Measurements from ENCODE around the gene PGBD1.

PGBD1 gene, protein sequence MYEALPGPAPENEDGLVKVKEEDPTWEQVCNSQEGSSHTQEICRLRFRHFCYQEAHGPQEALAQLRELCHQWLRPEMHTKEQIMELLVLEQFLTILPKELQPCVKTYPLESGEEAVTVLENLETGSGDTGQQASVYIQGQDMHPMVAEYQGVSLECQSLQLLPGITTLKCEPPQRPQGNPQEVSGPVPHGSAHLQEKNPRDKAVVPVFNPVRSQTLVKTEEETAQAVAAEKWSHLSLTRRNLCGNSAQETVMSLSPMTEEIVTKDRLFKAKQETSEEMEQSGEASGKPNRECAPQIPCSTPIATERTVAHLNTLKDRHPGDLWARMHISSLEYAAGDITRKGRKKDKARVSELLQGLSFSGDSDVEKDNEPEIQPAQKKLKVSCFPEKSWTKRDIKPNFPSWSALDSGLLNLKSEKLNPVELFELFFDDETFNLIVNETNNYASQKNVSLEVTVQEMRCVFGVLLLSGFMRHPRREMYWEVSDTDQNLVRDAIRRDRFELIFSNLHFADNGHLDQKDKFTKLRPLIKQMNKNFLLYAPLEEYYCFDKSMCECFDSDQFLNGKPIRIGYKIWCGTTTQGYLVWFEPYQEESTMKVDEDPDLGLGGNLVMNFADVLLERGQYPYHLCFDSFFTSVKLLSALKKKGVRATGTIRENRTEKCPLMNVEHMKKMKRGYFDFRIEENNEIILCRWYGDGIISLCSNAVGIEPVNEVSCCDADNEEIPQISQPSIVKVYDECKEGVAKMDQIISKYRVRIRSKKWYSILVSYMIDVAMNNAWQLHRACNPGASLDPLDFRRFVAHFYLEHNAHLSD

DNA sequence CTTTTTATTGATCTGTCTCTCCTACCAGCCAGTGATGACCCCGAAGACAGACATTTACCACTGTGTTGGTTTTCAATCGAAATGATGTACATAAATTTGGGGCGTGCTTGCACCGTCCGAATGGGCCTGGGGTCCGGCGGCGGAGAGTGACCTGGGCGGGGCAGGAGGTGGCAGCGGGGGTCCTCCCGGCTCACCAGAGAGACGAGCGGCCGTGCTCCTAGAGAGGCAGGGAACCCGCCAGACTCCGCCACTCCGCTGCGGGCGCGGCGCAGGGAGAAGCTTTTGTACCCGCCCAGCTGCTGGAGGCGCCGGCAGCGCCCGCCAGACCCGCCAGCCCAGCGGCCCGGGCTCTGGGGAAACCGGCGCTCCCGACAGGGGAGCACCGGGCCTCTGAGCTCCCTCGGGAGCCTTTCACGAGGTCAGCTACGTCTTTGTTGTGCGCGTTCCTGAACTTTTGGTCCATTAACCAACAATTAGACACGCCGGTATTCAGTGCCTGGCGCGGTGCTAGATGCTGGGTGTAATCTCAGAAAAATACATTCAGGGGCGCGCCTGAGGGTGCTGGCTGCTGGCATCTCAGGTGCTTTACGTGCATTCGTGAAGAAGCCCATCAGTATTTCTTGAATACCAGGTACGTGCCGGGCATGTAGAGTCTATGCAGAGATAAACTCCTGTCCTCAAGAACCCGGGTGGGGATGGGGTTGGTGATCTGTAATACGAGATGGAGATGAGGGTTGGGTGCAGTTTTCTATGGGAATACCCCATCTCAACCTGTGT is at the start of gene PGBD1:
Gene PGBD1, plus strand, starts transcription at position 285 of the 777 bp plus-strand sequence. CDS start 2,242 bp downstream, outside the sequence.
- peak; percentile 69 for DNase-seq

DNA sequence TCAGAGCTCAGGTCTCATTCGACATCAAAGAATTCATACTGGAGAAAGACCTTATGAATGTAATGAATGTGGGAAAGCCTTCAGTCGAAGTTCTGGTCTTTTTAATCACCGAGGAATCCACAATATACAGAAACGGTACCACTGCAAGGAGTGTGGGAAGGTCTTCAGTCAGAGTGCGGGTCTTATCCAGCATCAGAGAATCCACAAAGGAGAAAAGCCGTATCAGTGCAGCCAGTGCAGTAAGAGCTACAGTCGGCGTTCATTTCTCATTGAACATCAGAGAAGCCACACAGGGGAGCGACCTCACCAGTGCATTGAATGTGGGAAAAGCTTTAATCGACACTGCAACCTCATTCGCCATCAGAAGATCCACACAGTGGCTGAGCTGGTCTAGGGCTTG is 48.6 kb upstream of the PGBD1 start:
- DNase-seq, result no peak

DNA sequence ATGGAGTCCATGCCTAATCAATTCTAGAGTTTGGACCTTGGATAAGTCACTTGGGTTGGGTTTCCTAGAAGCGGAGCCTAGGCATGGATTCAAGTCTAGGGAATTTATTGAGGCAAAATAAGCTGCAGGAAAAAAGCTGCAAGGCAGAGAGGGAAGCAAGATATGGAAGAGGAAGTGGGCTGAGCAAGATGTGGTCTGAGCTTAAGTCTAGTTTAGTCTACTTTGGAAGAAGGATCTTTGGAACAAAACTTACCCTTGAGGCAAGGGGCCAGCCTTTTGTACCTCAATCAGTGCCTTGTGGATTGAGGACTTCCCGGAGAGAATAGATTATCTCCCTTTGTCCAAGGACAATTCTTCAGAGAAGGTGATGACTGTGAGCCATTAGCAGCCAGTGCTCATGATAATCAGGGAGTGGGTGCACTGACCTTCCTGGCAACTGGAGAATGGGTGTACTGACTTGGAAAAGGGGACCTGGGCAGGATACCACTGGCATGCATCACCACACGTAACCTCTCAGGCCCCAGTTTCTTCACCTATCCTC is 45.4 kb upstream of the PGBD1 start:
- no peak for DNase-seq

DNA sequence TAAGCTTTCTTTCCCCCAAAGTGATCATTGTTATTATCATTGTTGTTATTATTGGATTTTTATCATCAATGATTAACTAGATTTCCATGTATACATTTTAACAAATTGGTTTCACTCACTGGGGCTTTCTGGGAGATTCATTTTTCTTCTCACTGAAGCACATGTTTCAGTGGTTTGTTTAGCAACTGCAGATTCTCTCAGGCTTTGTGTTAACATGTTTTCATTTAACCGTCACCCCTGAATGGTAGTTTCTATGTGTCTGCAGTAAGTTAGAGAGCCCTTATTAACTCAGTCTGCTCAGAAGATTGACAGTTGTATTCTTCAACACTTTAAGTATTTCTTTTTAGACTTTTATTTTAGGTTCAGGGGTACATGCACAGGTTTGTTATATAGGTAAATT is 41.7 kb upstream of the PGBD1 start:
- no peak for DNase-seq

DNA sequence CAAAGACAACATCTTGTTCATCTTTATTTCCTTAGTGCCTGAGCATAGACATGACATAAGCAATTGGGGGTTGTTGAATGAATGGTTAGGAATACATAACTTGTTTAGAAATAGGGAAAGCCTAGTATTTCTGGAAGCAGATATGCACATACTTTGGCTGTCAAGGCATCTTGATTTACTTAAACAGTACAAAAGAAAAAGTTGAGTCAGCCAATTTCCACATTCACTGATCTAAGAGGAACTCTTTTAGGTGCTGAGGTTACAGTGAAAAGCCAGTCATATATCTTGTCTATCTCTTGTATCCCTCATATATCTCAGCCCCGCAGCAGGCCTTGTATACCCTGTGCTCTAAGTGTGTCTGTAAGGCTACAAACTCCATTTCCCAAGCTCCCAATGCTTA is 40.9 kb upstream of the PGBD1 start:
- DNase-seq, result no peak

DNA sequence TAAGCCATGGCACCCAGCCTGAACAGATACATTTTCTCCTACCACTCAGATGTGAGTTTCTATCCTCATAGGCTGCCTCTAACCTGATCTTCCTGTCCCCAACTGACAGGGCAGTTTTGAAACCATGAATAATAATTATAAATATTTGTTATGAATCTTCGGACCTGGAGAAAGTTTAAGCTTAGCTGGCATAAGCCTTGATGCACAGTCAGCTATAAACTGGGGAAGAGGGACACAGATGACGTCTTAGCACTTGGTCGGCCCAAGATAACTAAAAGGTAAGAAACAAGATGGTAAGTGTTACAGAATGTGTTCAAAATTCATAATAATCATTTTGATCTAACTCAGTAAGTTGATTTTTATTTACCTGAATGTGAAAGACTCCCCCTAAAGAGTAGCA is 37.4 kb upstream of the PGBD1 start:
- no peak for DNase-seq

DNA sequence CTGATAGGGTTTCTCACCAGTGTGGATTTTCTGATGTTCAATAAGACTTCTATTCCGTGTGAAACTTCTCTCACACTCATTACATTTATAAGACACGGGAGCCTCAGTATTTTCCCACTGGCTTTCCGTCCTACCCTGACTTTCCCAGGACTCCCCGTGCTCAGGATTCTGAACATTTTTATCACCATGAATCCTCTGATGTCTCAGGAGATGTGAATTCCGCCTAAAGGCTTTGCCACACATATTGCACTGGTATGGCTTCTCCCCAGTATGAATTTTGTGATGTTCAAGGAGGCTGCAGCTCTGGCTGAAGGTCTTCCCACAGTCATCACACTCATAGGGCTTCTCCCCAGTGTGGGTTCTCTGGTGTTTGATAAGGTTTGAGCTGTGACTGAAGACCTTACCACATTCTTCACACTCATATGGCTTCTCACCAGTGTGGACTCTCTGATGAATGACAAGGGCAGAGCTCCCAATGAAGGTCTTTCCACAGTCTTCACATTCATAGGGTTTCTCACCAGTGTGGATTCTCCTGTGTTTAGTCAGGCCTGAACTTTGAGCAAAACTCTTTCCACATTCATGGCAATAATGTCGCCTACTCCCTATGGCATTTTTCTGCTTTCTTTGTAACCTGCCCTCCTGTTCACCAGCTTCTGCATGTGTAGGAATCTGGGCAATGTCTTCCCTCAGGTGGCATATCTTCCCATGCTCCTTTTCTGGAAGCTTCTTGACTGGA is 36.0 kb upstream of the PGBD1 start:
- DNase-seq, result no peak

DNA sequence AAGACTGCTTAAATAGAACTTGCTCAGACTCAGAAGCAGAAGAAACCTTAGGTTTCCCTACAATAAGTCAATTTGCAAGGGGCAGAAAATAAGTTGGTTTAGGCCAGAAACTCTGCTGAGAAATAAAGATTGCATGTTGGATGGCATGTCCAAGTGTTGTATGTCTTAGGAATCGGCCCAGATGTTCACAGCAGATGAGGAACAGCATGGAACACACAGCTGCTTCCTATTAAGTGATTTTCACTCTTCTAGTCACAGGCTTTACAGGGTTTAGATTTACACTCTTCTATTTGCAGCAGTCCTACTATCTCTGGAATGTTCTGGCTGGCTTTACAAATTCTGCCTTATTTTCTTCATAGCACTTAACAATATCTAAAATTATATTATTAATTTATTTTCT is 32.5 kb upstream of the PGBD1 start:
- no peak for DNase-seq

DNA sequence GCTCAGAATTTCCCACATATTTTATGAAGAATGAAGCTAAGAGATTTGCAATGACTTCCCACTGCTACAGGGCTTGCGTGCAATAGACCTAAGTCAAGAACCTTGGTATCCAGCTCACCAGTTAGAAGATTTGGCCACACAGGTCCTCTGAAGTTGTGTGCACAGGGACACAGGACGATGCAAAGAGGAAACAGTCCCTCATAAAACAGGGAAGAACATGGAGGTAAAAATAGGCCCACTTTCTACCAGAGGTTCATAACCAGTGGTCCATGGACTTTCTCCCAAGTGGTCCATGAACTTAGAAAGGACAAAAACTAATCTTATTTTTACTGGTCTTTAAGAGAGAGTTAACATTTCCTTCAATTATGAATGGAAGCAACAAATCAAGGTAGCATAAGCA is 30.6 kb upstream of the PGBD1 start:
- no peak for DNase-seq

DNA sequence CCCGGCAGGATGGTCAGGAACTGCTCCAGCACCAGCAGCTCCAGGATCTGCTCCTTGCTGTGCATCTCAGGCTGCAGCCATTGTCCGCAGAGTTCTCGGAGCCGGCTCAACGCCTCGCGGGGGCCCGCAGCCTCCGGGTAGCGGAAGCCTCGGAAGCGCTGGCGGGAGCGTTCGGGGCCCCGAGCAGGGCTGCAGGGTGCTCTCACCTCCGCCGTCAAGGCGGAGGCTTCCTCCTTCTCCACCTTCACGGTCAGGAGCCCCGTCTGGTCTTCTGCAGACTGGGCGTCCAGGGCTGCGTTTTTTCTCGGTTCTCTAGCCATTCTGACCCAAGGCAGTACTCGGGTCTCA is 29.7 kb upstream of the PGBD1 start:
- no peak for DNase-seq

DNA sequence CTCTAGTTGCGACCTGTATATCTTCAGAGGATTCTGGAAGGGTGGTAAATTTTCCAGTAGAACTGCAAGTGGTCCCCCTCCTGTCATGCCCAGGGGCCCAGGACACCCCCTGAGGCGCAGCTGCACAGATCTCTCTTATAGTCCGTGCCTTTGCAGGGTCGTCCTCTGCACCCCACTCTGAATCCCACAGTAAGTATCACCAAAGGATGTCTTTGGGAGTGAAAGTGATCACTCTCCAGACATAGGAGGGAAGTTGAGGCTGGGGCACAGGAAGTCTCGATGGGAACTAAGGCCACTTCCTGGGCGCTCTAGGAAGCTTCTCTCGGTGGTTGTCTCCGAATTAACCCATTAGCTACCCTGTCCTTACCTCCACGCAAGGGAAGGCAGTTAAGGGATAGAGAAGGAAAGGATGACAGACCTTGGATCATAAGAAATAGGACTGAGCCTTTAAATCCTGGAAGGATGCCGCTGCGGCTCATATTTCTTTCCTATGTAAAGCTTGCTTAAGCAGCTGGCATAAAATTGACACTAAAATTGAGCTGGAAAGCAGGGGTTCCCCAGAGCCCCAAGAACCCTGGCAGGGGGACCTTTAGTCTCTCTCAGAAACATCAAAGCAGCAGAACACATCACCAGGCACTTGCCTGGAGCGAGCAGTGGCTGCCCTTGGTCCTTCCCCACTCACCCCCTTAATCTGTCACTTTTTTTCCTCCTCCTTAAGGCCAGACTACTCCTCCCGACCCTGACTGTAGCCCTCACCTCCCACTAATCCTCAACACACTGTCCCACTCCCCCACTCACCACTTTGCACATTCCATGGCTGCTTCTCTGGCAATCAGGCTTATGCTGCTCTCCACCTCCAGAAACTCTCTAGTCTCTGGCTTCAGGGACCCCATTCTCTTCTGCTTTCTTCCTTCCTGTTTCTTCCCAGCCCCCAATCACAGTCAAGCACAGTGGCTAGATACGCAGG is 29.1 kb upstream of the PGBD1 start, which contains the start of gene ZKSCAN4:
Gene ZKSCAN4, minus strand, starts transcription at position 261 of the 967 bp plus-strand sequence. CDS start 289 bp downstream, outside the sequence.
- DNase-seq, result peak; percentile 79

DNA sequence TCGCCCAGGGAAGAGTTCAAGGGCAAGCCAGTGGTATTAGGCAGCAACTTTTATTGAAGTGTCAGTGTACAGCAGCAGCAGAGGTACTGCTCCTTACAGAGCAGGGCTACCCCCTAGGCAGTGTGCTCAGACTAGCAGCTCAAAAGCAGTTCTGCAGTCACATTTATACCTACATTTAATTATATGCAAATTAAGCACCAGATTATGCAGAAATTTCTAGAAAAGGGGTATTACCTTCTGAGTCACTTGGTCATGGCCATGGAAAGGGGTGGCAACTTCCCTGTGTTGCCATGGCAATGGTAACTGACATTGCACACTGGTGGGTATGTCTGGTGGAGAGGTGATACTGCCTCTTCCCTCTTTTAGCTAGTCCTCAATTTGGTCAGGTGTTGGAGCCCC is 27.3 kb upstream of the PGBD1 start:
- no peak for DNase-seq

DNA sequence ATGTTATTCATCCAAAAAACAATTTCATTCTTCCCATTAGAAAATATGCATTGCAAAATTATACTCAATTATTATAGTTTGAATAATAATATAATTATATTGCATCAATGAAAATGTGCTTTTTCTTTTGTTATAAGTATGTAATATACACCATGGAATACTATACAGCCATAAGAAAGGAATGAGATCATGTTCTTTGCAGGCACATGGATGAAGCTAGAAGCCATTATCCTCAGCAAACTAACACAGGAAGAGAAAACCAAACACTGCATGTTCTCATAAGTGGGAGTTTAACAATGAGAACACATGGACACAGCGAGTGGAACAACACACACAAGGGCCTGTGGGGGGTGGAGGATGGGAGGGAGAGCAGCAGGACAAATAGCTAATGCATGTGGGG is 24.3 kb upstream of the PGBD1 start:
- no peak for DNase-seq

DNA sequence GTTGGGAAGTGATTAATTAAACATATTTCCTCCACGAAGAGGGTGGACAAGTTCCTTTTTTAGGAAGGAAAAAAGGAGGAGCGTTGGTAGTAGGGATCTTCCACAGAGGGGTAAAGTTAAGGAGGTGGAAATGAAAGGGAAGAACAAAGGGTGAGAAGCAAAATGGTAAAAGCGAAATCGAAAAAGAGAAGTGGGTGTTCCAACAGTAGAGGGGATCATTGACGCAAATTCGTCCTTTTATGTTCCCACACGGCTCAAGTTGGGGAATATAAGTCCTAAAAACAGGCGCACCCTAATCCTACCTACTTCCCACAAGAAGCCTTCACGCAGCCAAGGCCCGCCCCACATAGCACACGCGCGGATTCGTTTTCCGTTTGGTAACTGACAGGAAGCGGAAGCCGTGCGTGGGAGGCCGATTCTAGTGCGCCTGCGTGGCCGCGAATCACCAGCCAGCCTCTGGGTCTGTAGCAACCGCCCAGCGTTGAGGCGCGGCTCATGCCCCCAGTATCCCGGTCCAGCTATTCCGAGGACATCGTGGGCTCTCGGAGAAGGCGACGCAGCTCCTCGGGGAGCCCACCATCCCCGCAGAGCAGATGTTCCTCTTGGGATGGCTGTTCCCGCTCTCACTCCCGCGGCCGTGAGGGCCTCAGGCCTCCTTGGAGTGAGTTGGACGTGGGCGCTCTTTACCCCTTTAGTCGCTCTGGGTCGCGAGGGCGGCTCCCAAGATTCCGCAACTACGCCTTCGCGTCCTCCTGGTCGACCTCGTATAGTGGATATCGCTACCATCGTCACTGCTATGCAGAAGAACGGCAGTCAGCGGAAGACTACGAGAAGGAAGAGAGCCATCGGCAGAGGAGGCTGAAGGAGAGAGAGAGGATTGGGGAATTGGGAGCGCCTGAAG is 22.2 kb upstream of the PGBD1 start, which contains the start of gene NKAPL:
Gene NKAPL, plus strand, starts transcription at position 421 of the 901 bp plus-strand sequence. Its CDS starts 75 bp downstream, at position 496.
- no peak for DNase-seq

DNA sequence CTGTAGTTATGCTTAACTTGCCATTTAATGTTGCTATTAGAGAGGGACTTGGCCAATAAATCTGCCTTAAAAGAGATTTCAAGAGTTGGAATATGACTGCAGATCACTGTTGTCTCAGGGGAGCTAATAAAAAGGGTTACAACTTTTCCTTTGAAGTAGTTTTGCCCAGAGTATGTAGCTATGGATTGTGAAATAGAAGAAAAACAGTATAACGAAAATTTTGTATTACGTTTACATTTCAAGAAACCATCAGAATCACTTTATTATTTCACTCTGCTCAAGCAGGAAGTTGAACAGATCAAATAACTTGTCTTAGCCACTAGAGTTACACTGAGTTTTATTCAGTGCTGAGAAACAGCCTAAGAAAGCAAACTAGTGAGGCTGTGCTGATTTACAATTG is 17.4 kb upstream of the PGBD1 start:
- DNase-seq, result no peak

DNA sequence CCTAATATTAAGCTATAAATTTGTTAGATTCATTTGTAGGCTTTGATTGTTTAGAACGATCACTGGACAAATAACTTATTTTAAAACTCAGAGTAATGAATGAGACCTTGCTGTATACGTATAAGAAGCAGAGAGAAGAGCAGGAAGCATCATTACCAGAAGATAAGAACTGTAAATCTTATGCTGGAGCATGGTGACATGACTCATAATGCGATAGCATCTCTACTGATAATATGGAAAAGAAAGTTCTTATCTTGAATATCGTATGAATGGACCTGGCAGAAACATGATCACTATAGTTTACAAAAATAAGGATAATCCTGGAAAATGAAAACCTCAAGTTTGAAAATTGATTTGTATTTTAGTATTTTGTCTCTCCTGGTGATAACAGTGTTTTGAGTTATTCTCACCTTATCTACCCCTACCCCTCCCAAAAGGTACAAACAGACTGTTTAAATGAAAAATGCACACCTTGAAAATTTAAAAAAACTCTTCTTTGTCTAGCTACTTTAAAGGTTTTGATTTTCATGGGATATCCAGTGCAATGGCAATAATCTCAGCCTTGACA is 16.5 kb upstream of the PGBD1 start:
- DNase-seq, result no peak

DNA sequence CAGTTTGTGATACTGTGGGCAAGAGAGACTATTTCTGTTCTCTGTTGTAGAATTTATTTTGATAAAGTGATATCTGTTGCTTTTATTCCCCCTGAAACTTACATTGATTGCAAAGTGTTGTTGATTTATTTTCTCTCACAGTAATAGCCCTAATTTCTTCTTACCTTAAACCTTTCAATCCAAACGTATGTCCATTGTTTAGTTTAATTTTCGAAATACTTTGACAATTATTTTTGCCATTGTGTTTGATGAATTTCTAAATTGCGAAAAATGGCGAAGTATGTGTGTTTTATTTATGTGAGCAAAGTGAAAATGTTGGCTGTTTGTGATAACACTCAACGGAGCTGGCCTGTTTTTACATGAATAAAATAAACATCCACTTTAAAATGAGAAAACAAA is 14.8 kb upstream of the PGBD1 start:
- DNase-seq, result no peak

DNA sequence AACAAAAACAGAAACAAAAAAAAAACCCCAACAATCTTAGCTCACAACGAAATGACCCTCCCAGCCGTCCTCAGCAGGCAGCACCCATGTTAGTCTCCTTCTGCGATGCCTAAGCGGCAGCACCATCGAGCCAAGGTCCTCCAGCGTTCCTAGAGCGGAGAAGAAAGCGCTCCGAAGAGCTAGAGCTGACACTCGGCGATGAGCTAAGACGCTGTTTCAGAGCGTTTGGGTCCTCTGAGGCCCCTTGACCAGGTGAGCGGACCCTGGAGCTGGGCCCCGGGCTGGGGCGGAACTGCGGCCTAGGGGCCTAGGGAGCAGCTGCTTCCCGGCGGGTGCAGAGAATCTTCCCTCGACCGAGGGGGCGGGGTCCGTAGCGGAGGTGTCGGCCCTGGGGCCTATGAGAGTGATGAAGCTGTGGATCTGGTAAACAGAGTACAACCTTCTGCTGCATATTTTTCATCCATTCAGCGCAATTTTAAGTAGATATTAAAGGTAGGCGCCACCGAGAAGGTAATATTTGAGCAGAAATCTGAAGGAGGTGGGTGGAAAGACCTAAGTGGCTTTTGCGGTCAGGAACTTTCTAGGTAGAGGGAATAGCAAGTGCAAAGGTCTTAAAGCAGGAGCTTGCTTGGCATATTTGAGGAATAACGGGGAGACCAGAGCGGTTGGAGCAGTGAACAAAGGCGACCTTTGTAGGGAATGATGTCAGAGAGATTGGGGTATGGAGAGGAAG is 14.2 kb upstream of the PGBD1 start, which contains the start of gene ZSCAN26:
Gene ZSCAN26, plus strand, starts transcription at position 182 of the 733 bp plus-strand sequence. CDS start 4,777 bp downstream, outside the sequence.
- peak; percentile 87 for DNase-seq

DNA sequence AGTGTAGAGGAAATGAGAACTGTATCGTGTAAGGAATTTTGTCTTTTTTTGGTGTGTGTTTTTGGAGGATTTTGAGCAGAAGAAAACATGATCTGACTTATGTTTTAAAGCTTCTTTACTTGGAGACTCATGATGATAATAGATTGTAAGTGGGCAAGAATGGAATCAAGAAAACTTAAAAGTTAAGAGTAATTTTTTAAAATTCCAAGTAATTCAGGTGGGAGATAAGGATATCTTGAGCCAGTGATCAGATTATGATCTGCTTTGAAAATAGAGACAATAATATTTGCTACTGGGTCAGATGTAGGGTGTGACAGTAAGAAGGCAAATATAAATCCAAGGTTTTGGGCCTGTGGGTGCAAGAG is 13.7 kb upstream of the PGBD1 start:
- DNase-seq, result no peak
